Measurements from ENCODE around the gene LBP. TPM values are rescaled to one million over a fixed set of nuclear protein-coding genes. Genes with fewer than 3 reads are reported as not detected.
"Not testable (repeated sequence)": the region's sequence is repeated elsewhere in the genome, so short reads cannot be mapped to it uniquely, and the experiment has no call there.

The LBP gene
- total RNA-seq, 1 donor from 2014 or later, result not detected

GRCh38 chr20:38315290-38315966, 30.9 kb upstream of the LBP start:
- intact Hi-C loops (cut with DNase I), result no loop called here
- no peak for DNase-seq
- no peak for ATAC-seq (ENCODE audit: poor library complexity)

GRCh38 chr20:38316341-38316740, 29.9 kb upstream of the LBP start:
- intact Hi-C loops (cut with DNase I), result no loop called here

GRCh38 chr20:38317422-38317821, 28.9 kb upstream of the LBP start:
- intact Hi-C loops (cut with DNase I), result no loop called here
- DNase-seq (no peak), ATAC-seq (ENCODE audit: poor library complexity) (no peak)

More at GRCh38 chr20:38316341-38316740, 29.9 kb upstream of the LBP start:
- DNase-seq, result no peak
- ATAC-seq (ENCODE audit: poor library complexity), result no peak

- intact Hi-C loops (cut with DNase I), result no loop called here
- no peak for DNase-seq
- no peak for ATAC-seq (ENCODE audit: poor library complexity)
Measured at GRCh38 chr20:38320221-38320620, 26.1 kb upstream of the LBP start.

GRCh38 chr20:38321959-38322598, 24.2 kb upstream of the LBP start:
- no peak for DNase-seq
- peak; percentile 66 for ATAC-seq (ENCODE audit: poor library complexity)

GRCh38 chr20:38324159-38324558, 22.1 kb upstream of the LBP start:
- intact Hi-C loops (cut with DNase I), result no loop called here

More at GRCh38 chr20:38321959-38322598, 24.2 kb upstream of the LBP start:
- intact Hi-C loops (cut with DNase I), result no loop called here

GRCh38 chr20:38325167-38325566, 21.1 kb upstream of the LBP start:
- intact Hi-C loops (cut with DNase I), result loop anchor here (5.0 kb wide), 1 partner anchor 98 kb away; no protein-coding TSS in a partner anchor
- ATAC-seq (ENCODE audit: poor library complexity) (no peak), DNase-seq (no peak)

More at GRCh38 chr20:38324159-38324558, 22.1 kb upstream of the LBP start:
- ATAC-seq (ENCODE audit: poor library complexity) (no peak), DNase-seq (no peak)

- no peak for ATAC-seq (ENCODE audit: poor library complexity)
- intact Hi-C loops (cut with DNase I), result loop anchor here (5.0 kb wide), 1 partner anchor 99 kb away; no protein-coding TSS in a partner anchor
- no peak for DNase-seq
Measured at GRCh38 chr20:38325905-38326304, 20.4 kb upstream of the LBP start.

- intact Hi-C loops (cut with DNase I), result loop anchor here (5.0 kb wide), 1 partner anchor 99 kb away; no protein-coding TSS in a partner anchor
- ATAC-seq (ENCODE audit: poor library complexity) (no peak), DNase-seq (no peak)
Measured at GRCh38 chr20:38326309-38326708, 20.0 kb upstream of the LBP start.

- intact Hi-C loops (cut with DNase I), result no loop called here
- DNase-seq, result no peak
- no peak for ATAC-seq (ENCODE audit: poor library complexity)
Measured at GRCh38 chr20:38330638-38331037, 15.6 kb upstream of the LBP start.

- DNase-seq (no peak), ATAC-seq (ENCODE audit: poor library complexity) (no peak)
- intact Hi-C loops (cut with DNase I), result no loop called here
Measured at GRCh38 chr20:38331245-38331644, 15.0 kb upstream of the LBP start.

- ATAC-seq (ENCODE audit: poor library complexity), result no peak
- intact Hi-C loops (cut with DNase I), result no loop called here
- no peak for DNase-seq
Measured at GRCh38 chr20:38331814-38332213, 14.5 kb upstream of the LBP start.

- no peak for DNase-seq
- intact Hi-C loops (cut with DNase I), result no loop called here
- no peak for ATAC-seq (ENCODE audit: poor library complexity)
Measured at GRCh38 chr20:38334016-38334415, 12.3 kb upstream of the LBP start.

GRCh38 chr20:38336726-38337125, 9.6 kb upstream of the LBP start:
- intact Hi-C loops (cut with DNase I), result no loop called here
- DNase-seq, result no peak

GRCh38 chr20:38337561-38338140, 8.6 kb upstream of the LBP start:
- ATAC-seq (ENCODE audit: poor library complexity) (peak; percentile 31), DNase-seq (no peak)
- intact Hi-C loops (cut with DNase I), result no loop called here

More at GRCh38 chr20:38336726-38337125, 9.6 kb upstream of the LBP start:
- ATAC-seq (ENCODE audit: poor library complexity), result no peak

GRCh38 chr20:38338849-38339520, 7.3 kb upstream of the LBP start:
- intact Hi-C loops (cut with DNase I), result no loop called here
- ATAC-seq (ENCODE audit: poor library complexity) (peak; percentile 32), DNase-seq (no peak)

GRCh38 chr20:38339521-38339896, 6.8 kb upstream of the LBP start:
- DNase-seq; ATAC-seq (ENCODE audit: poor library complexity); intact Hi-C loops (cut with DNase I): not testable (repeated sequence)

GRCh38 chr20:38339997-38340396, 6.3 kb upstream of the LBP start:
- no peak for DNase-seq
- intact Hi-C loops (cut with DNase I), result no loop called here

GRCh38 chr20:38340693-38341092, 5.6 kb upstream of the LBP start:
- ATAC-seq (ENCODE audit: poor library complexity) (no peak), DNase-seq (no peak)
- intact Hi-C loops (cut with DNase I), result no loop called here

More at GRCh38 chr20:38339997-38340396, 6.3 kb upstream of the LBP start:
- ATAC-seq (ENCODE audit: poor library complexity), result peak; percentile 45
